HFFc6 (cell line): Measurements from ENCODE around the gene ANKDD1A. TPM values are rescaled to one million over a fixed set of nuclear protein-coding genes. Genes with fewer than 3 reads are reported as not detected.

ENCODE experiments used
- DNase-seq: peaks from one replicate; pipeline ENCODE4 v3.0.0-alpha.2; 2018
- H3K27ac Mint-ChIP-seq: 2 replicates; pipeline ENCODE4 v1.8.0; 2020; ENCODE audit warnings: mild to moderate bottlenecking, mixed read lengths
- H3K27me3 Mint-ChIP-seq: 2 replicates; pipeline ENCODE4 v1.8.0; 2021; ENCODE audit warnings: mild to moderate bottlenecking, moderate library complexity, mixed read lengths; ENCODE audit not compliant: insufficient read depth
- H3K36me3 Mint-ChIP-seq: 2 replicates; pipeline ENCODE4 v1.8.0; 2021; ENCODE audit warnings: low read depth, mixed read lengths
- H3K4me1 Mint-ChIP-seq: 2 replicates; pipeline ENCODE4 v1.8.0; 2020; ENCODE audit warnings: low read depth, mixed read lengths
- H3K4me3 Mint-ChIP-seq: 2 replicates; pipeline ENCODE4 v1.8.0; 2020; ENCODE audit warnings: mild to moderate bottlenecking, moderate library complexity, mixed read lengths
- H3K9me3 Mint-ChIP-seq: 2 replicates; pipeline ENCODE4 v1.8.0; 2020; ENCODE audit warnings: mild to moderate bottlenecking, mixed read lengths
- CTCF ChIP-seq: fragments of 200-600 bp; sonication (generic); IDR thresholded peaks from 2 replicates; pipeline ENCODE4 v1.5.0; 2021; ENCODE audit warnings: antibody characterized with exemption, mild to moderate bottlenecking
- total RNA-seq, 6 experiments: library from RNA; stranded (reverse); fragmentation: NEBNext Ultra II Directional; extraction: Animal tissue kit (Norgen Biotek cat#: 25700); gene quantifications; 2 replicates in 1 of 6; 3 replicates in 5 of 6; pipeline ENCODE4 v1.2.3, GENCODE V29; 2021

ANKDD1A gene
- total RNA-seq, 6 experiments from 2014 or later, result 1.3 to 2.4 (median 1.9) TPM

- no peak overlapping the region for H3K27ac Mint-ChIP-seq
- H3K36me3 Mint-ChIP-seq, result no peaks in the 10 kb centered on the region
- H3K4me1 Mint-ChIP-seq, result peaks cover 9% of the 10 kb centered on the region
Measured at GRCh38 chr15:64915518-64916227, 4.0 kb downstream of the ANKDD1A start.

GRCh38 chr15:64916365-64916764 lies 4.7 kb downstream of the ANKDD1A start:
- no peaks in the 10 kb centered on the region for H3K9me3 Mint-ChIP-seq
- no peaks in the 10 kb centered on the region for H3K36me3 Mint-ChIP-seq
- peaks cover 10% of the 10 kb centered on the region; the same call in 1 of the 2 replicates for H3K27me3 Mint-ChIP-seq
- H3K27ac Mint-ChIP-seq, result no peak overlapping the region
- peaks cover 2% of the 10 kb centered on the region for H3K4me1 Mint-ChIP-seq
- H3K4me3 Mint-ChIP-seq, result no peak overlapping the region
- TF ChIP-seq CTCF, result no peak
- DNase-seq, result no peak

More at GRCh38 chr15:64915518-64916227, 4.0 kb downstream of the ANKDD1A start:
- DNase-seq, result no peak
- H3K4me3 Mint-ChIP-seq, result no peak overlapping the region
- no peak for TF ChIP-seq CTCF
- H3K27me3 Mint-ChIP-seq, result peaks cover 10% of the 10 kb centered on the region; the same call in 1 of the 2 replicates
- H3K9me3 Mint-ChIP-seq, result no peaks in the 10 kb centered on the region

GRCh38 chr15:64917211-64917610 lies 5.5 kb downstream of the ANKDD1A start:
- no peak for TF ChIP-seq CTCF
- H3K4me1 Mint-ChIP-seq, result no peaks in the 10 kb centered on the region

GRCh38 chr15:64919721-64920120 lies 8.0 kb downstream of the ANKDD1A start:
- DNase-seq, result no peak
- H3K27ac Mint-ChIP-seq, result no peak overlapping the region
- no peak overlapping the region for H3K4me3 Mint-ChIP-seq
- H3K4me1 Mint-ChIP-seq, result no peaks in the 10 kb centered on the region
- no peaks in the 10 kb centered on the region for H3K36me3 Mint-ChIP-seq
- no peak for TF ChIP-seq CTCF
- H3K27me3 Mint-ChIP-seq, result peaks cover 10% of the 10 kb centered on the region
- H3K9me3 Mint-ChIP-seq, result no peaks in the 10 kb centered on the region

More at GRCh38 chr15:64917211-64917610, 5.5 kb downstream of the ANKDD1A start:
- no peaks in the 10 kb centered on the region for H3K9me3 Mint-ChIP-seq
- peaks cover 12% of the 10 kb centered on the region for H3K27me3 Mint-ChIP-seq
- no peaks in the 10 kb centered on the region for H3K36me3 Mint-ChIP-seq
- H3K27ac Mint-ChIP-seq, result no peak overlapping the region
- DNase-seq, result no peak
- H3K4me3 Mint-ChIP-seq, result no peak overlapping the region

- no peak for DNase-seq
- no peaks in the 10 kb centered on the region for H3K4me1 Mint-ChIP-seq
- H3K27me3 Mint-ChIP-seq, result peaks cover 7% of the 10 kb centered on the region
- H3K36me3 Mint-ChIP-seq, result no peaks in the 10 kb centered on the region
- no peak for TF ChIP-seq CTCF
- no peaks in the 10 kb centered on the region for H3K9me3 Mint-ChIP-seq
- no peak overlapping the region for H3K4me3 Mint-ChIP-seq
- H3K27ac Mint-ChIP-seq, result no peak overlapping the region
Measured at GRCh38 chr15:64921711-64922110, 10.0 kb downstream of the ANKDD1A start.
